Tibial nerve (tissue), 3 donors: ENCODE data around the gene RPS4Y1.

Experiments
- CTCF ChIP-seq, 5 experiments: fragments of 200-600 bp in 3 of 5; fragments of 450-650 bp in 2 of 5; sonication (generic) in 3 of 5; IDR thresholded peaks; one replicate each; pipeline ENCODE4 v1.5.1; 2016 to 2019; ENCODE audit warnings: antibody characterized with exemption in 5 of 5, mild to moderate bottlenecking in 3 of 5, moderate library complexity in 2 of 5
- POLR2A ChIP-seq, 2 donors: fragments of 450-650 bp; IDR thresholded peaks; one replicate each; pipeline ENCODE4 v1.6.1; 2017; ENCODE audit warnings: antibody characterized with exemption in 2 of 2, mild to moderate bottlenecking in 2 of 2, moderate library complexity in 2 of 2

DNA sequence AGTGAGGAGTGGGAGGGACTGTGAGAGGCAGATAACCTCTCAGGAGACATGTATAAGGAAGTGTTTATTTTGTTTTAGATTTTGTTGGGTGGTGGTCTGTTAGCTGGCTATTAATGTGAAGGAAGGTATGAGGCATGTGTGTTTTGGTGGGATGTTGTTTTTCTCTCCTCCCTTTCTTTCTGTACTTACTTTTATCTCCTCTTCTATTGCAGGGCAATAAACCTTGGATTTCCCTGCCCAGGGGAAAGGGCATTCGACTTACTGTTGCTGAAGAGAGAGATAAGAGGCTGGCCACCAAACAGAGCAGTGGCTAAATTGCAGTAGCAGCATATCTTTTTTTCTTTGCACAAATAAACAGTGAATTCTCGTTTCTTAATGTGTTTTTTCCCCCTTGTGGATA is 25.2 kb downstream of the RPS4Y1 start:
- no peak for TF ChIP-seq CTCF (IDR thresholded peaks at IDR 0.05)
- no peak for TF ChIP-seq POLR2A (IDR thresholded peaks at IDR 0.05)
